ENCODE results near the gene ASCL1. TPM values are rescaled to one million over a fixed set of nuclear protein-coding genes. Genes with fewer than 3 reads are reported as not detected.

The ASCL1 gene
- total RNA-seq, 1 donor from 2014 or later = not detected

DNA sequence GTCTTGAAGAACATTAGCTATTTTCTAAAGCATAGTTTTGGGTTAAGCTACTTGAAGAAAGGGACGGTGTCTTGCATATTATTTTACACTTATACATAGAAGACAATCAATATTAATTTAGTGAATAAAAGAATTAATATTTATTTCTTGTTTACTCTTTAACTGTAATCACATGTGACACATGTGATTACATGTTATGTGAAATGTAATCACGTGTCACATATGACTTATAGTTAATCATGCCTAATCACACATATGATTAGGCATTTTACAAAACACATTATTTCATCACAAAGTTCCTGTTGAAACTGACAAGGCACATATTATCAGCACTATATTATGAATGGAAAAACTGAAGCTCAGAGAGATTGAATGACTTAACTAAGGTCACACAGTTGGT lies 45.2 kb upstream of the ASCL1 start:
- TF ChIP-seq, protein P1, sequence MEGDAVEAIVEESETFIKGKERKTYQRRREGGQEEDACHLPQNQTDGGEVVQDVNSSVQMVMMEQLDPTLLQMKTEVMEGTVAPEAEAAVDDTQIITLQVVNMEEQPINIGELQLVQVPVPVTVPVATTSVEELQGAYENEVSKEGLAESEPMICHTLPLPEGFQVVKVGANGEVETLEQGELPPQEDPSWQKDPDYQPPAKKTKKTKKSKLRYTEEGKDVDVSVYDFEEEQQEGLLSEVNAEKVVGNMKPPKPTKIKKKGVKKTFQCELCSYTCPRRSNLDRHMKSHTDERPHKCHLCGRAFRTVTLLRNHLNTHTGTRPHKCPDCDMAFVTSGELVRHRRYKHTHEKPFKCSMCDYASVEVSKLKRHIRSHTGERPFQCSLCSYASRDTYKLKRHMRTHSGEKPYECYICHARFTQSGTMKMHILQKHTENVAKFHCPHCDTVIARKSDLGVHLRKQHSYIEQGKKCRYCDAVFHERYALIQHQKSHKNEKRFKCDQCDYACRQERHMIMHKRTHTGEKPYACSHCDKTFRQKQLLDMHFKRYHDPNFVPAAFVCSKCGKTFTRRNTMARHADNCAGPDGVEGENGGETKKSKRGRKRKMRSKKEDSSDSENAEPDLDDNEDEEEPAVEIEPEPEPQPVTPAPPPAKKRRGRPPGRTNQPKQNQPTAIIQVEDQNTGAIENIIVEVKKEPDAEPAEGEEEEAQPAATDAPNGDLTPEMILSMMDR (IDR thresholded peaks at IDR 0.05) = no peak
- Histone ChIP-seq H3K27me3 (no peaks in the 10 kb centered on the region), H3K4me1 (no peaks in the 10 kb centered on the region), H3K4me3 (no peak overlapping the region), H3K9me3 (no peaks in the 10 kb centered on the region), H3K27ac (no peak overlapping the region), H3K36me3 (no peaks in the 10 kb centered on the region)
- no peak for DNase-seq (ENCODE audit: low spot score in 2 of 2)
- intact Hi-C loops (cut with DNase I) = no loop called here

GRCh38 chr12:102913453-102914226 lies 43.8 kb upstream of the ASCL1 start:
- Histone ChIP-seq H3K4me1 (no peaks in the 10 kb centered on the region), H3K9me3 (no peaks in the 10 kb centered on the region), H3K27ac (no peak overlapping the region), H3K36me3 (no peaks in the 10 kb centered on the region), H3K27me3 (no peaks in the 10 kb centered on the region), H3K4me3 (no peak overlapping the region)
- intact Hi-C loops (cut with DNase I) = no loop called here
- DNase-seq (ENCODE audit: low spot score in 2 of 2) = no peak
- TF ChIP-seq, protein P1 (IDR thresholded peaks at IDR 0.05) = no peak

- TF ChIP-seq, protein P1 (IDR thresholded peaks at IDR 0.05) = no peak
- no peaks in the 10 kb centered on the region for H3K4me1 ChIP-seq
Measured at GRCh38 chr12:102916252-102917025, 41.0 kb upstream of the ASCL1 start.

GRCh38 chr12:102917026-102917787 lies 40.3 kb upstream of the ASCL1 start, which contains the start of gene PAH:
Gene PAH (minus strand): TSS chr12:102917244. CDS start chr12:102917130, 114 bp downstream.
- Histone ChIP-seq H3K4me1 (no peaks in the 10 kb centered on the region), H3K4me3 (no peak within 1 kb of the TSS), H3K36me3 (no peaks in the 10 kb centered on the region), H3K27ac (no peak within 1 kb of the TSS), H3K27me3 (no peaks in the 10 kb centered on the region), H3K9me3 (no peaks in the 10 kb centered on the region)
- intact Hi-C loops (cut with DNase I) = no loop called here
- TF ChIP-seq, protein P1 (IDR thresholded peaks at IDR 0.05) = no peak
- DNase-seq (ENCODE audit: low spot score in 2 of 2) = no peak

More at GRCh38 chr12:102916252-102917025, 41.0 kb upstream of the ASCL1 start:
- intact Hi-C loops (cut with DNase I) = no loop called here
- Histone ChIP-seq H3K27me3 (no peaks in the 10 kb centered on the region), H3K4me3 (no peak overlapping the region), H3K9me3 (no peaks in the 10 kb centered on the region), H3K27ac (no peak overlapping the region), H3K36me3 (no peaks in the 10 kb centered on the region)
- no peak for DNase-seq (ENCODE audit: low spot score in 2 of 2)

GRCh38 chr12:102918840-102919239 lies 38.6 kb upstream of the ASCL1 start:
- no peaks in the 10 kb centered on the region for H3K27me3 ChIP-seq
- no peaks in the 10 kb centered on the region for H3K9me3 ChIP-seq
- no peak overlapping the region for H3K4me3 ChIP-seq
- no peak overlapping the region for H3K27ac ChIP-seq
- H3K4me1 ChIP-seq = no peaks in the 10 kb centered on the region
- H3K36me3 ChIP-seq = no peaks in the 10 kb centered on the region
- intact Hi-C loops (cut with DNase I) = no loop called here
- TF ChIP-seq, protein P1 (IDR thresholded peaks at IDR 0.05) = no peak
- no peak for DNase-seq (ENCODE audit: low spot score in 2 of 2)
